ENCODE results near the gene AIRE. TPM values are rescaled to one million over a fixed set of nuclear protein-coding genes. Genes with fewer than 3 reads are reported as not detected.

Gene AIRE
- total RNA-seq, 1 donor from 2014 or later: not detected

- no peaks in the 10 kb centered on the region for H3K4me1 ChIP-seq
- H3K27me3 ChIP-seq (ENCODE audit: low read depth): peaks cover 17% of the 10 kb centered on the region
- no peaks in the 10 kb centered on the region for H3K36me3 ChIP-seq
- intact Hi-C loops (cut with micrococcal nuclease): no loop called here
- DNase-seq: no peak
- peaks cover 17% of the 10 kb centered on the region for H3K9me3 ChIP-seq (replicated peaks)
- no peak within 1 kb of the TSS for H3K27ac ChIP-seq (replicated peaks)
- no peak for TF ChIP-seq CTCF (IDR thresholded peaks at IDR 0.05; ENCODE audit: borderline replicate concordance)
- no peak within 1 kb of the TSS for H3K4me3 ChIP-seq
These were observed 23.9 kb upstream of the AIRE start, which contains the start of gene DNMT3L for GRCh38 chr21:44261675-44262295. Gene DNMT3L, minus strand, starts transcription at chr21:44261897. Its CDS starts 638 bp downstream, at chr21:44261259.

GRCh38 chr21:44262338-44263056, 23.2 kb upstream of the AIRE start:
- no peak for DNase-seq
- intact Hi-C loops (cut with micrococcal nuclease): no loop called here
- Histone ChIP-seq H3K4me1 (no peaks in the 10 kb centered on the region), H3K36me3 (no peaks in the 10 kb centered on the region), H3K27me3 (ENCODE audit: low read depth) (peaks cover 17% of the 10 kb centered on the region), H3K9me3 (replicated peaks) (peaks cover 17% of the 10 kb centered on the region), H3K4me3 (no peak overlapping the region), H3K27ac (replicated peaks) (no peak overlapping the region)
- no peak for TF ChIP-seq CTCF (IDR thresholded peaks at IDR 0.05; ENCODE audit: borderline replicate concordance)

GRCh38 chr21:44263221-44263760, 22.4 kb upstream of the AIRE start:
- TF ChIP-seq CTCF (IDR thresholded peaks at IDR 0.05; ENCODE audit: borderline replicate concordance): no peak
- Histone ChIP-seq H3K9me3 (replicated peaks) (peaks cover 17% of the 10 kb centered on the region), H3K4me1 (no peaks in the 10 kb centered on the region), H3K27me3 (ENCODE audit: low read depth) (peaks cover 17% of the 10 kb centered on the region), H3K36me3 (no peaks in the 10 kb centered on the region), H3K4me3 (no peak overlapping the region), H3K27ac (replicated peaks) (no peak overlapping the region)
- intact Hi-C loops (cut with micrococcal nuclease): no loop called here
- DNase-seq: no peak

GRCh38 chr21:44263768-44264167, 21.9 kb upstream of the AIRE start:
- no peak for DNase-seq
- intact Hi-C loops (cut with micrococcal nuclease): no loop called here

More at GRCh38 chr21:44263768-44264167, 21.9 kb upstream of the AIRE start:
- no peak overlapping the region for H3K27ac ChIP-seq (replicated peaks)
- no peak overlapping the region for H3K4me3 ChIP-seq
- no peaks in the 10 kb centered on the region for H3K4me1 ChIP-seq
- peaks cover 17% of the 10 kb centered on the region for H3K27me3 ChIP-seq (ENCODE audit: low read depth)
- peaks cover 17% of the 10 kb centered on the region for H3K9me3 ChIP-seq (replicated peaks)
- H3K36me3 ChIP-seq: no peaks in the 10 kb centered on the region
- TF ChIP-seq CTCF (IDR thresholded peaks at IDR 0.05; ENCODE audit: borderline replicate concordance): no peak
